IPS-18a (cell line): ENCODE results near the gene PCNX4.

Experiments used
- H3K27ac ChIP-seq: one replicate; pipeline ENCODE4 v1.5.1; 2013; ENCODE audit warnings: low read length
- H3K27me3 ChIP-seq: one replicate; pipeline ENCODE4 v1.6.1; 2013; ENCODE audit warnings: mild to moderate bottlenecking, low read length; ENCODE audit not compliant: control insufficient read depth, insufficient read depth
- H3K36me3 ChIP-seq: one replicate; pipeline ENCODE4 v1.6.1; 2013; ENCODE audit warnings: low read depth, low read length; ENCODE audit not compliant: control insufficient read depth
- H3K4me1 ChIP-seq: one replicate; pipeline ENCODE4 v1.6.1; 2013; ENCODE audit warnings: low read depth, low read length; ENCODE audit not compliant: control insufficient read depth
- H3K4me3 ChIP-seq: one replicate; pipeline ENCODE4 v1.5.1; 2013; ENCODE audit warnings: low read length
- H3K9ac ChIP-seq: one replicate; pipeline ENCODE4 v1.6.1; 2013; ENCODE audit warnings: mild to moderate bottlenecking, low read length, moderate library complexity
- H3K9me3 ChIP-seq: one replicate; pipeline ENCODE4 v1.6.1; 2013; ENCODE audit warnings: low read depth, low read length; ENCODE audit not compliant: control insufficient read depth

PCNX4 gene

DNA sequence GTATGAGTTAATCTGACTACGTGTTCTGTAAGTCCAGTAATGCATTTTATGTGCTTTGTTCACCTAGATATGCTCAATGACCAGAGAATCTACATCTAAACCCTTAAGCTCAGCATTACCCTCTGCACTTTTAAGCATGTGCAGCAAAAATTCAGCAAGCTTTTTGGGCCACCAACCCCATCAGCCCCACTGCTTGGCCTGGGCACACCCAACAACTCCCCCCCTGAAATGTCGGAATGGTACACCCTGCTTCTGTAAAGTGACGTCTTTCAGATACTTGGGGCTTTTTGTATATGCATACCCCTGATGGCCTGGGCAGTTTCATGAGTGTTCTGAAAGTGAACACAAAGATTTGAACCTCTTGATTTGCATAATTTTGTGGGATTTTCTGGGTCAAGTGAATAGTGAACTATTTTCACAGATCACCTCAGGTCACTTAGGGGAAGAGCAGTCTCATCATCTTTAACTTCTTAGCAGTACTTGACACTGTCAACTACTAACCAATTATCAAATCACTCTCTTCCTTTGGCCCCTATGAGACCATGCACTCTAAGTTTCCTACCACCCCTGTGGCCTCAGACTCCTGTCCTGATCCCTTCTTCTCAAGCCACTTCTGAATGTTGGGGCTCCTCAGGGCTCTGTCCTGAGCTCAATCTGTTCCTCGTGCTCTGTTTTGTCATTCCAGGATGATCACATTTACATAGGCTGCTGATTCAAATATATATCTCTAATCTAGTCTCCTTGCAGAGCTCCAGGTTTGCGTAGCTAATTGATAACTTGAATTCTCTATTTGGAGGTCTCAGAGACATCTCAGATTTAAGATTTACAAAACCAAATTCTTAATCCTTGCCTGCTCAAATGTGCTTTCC lies 121.0 kb downstream of the PCNX4 start:
- Histone ChIP-seq H3K4me3 (no peak overlapping the region), H3K27ac (no peak overlapping the region), H3K4me1 (peaks cover 8% of the 10 kb centered on the region), H3K36me3 (no peaks in the 10 kb centered on the region), H3K9me3 (no peaks in the 10 kb centered on the region), H3K9ac (no peak overlapping the region), H3K27me3 (no peaks in the 10 kb centered on the region)

DNA sequence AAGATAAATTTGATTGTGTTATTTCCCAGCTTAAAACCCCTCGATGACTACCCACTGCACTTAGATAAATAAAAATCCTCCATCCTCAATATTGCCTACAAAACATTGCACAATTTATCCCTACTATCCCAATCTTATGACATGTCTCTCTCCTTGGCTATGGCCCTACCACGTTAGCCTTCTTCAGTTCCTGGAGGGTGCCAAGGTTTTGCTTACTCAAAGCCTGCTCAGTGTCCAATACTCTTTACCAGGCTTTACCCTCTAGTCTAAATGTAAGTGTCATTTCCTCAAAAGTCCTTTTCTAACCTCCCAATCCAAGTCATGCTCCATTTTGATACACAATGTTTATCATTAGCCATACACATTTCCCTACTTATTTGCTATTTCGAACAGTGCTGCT lies 122.3 kb downstream of the PCNX4 start:
- Histone ChIP-seq H3K27ac (no peak overlapping the region), H3K36me3 (no peaks in the 10 kb centered on the region), H3K9ac (no peak overlapping the region), H3K4me3 (no peak overlapping the region), H3K4me1 (peaks cover 8% of the 10 kb centered on the region), H3K9me3 (no peaks in the 10 kb centered on the region), H3K27me3 (no peaks in the 10 kb centered on the region)

DNA sequence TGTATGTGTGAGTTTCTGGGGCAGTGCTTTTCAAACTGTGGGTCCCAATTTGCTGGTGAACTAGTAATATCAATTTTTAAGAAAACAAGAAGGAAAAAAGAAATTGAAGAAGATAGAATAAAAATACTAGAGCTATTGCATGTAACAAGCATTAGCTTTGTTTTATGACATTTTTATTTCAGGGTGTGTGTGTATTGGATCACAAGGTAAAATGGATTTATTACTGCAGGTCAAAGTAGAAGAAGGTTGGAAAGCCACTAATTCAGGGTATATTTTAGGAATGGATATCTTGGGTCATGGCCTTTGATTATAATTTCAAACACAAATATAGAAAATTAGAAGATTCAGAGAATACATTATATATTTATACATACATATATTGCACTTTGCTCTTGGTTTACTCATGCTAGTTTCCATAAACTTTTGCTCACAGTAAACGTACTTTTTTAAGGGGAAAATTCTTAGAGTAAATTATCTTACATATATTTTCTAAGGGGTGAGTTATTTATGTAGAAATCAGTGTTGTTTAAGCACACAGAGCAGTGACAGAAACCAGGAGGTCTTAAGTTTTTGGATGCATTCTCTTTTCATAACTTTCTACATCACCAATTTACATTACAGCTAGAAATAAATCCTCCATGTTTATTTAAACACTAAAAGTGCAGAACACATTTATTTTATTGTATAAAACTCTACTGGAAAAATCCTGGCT lies 122.8 kb downstream of the PCNX4 start:
- H3K27ac ChIP-seq: no peak overlapping the region
- no peaks in the 10 kb centered on the region for H3K36me3 ChIP-seq
- H3K9ac ChIP-seq: no peak overlapping the region
- peaks cover 8% of the 10 kb centered on the region for H3K4me1 ChIP-seq
- H3K9me3 ChIP-seq: no peaks in the 10 kb centered on the region
- H3K27me3 ChIP-seq: no peaks in the 10 kb centered on the region
- H3K4me3 ChIP-seq: no peak overlapping the region

DNA sequence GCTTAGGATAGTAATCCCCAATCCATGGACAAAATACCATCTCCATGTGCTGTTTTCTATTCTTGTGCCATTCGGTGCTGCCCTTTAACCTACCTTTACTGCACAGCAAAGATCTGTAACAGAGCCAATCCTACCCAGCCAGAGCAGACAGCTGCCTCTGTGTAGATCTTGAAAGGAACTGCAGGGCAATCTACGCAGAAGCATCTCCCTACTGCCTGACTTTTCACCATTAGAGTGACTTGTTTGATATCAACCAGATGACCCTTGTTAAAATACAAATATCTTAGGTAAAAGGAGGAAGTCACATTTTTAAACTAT lies 123.4 kb downstream of the PCNX4 start:
- H3K27ac ChIP-seq: no peak overlapping the region
- no peak overlapping the region for H3K9ac ChIP-seq

DNA sequence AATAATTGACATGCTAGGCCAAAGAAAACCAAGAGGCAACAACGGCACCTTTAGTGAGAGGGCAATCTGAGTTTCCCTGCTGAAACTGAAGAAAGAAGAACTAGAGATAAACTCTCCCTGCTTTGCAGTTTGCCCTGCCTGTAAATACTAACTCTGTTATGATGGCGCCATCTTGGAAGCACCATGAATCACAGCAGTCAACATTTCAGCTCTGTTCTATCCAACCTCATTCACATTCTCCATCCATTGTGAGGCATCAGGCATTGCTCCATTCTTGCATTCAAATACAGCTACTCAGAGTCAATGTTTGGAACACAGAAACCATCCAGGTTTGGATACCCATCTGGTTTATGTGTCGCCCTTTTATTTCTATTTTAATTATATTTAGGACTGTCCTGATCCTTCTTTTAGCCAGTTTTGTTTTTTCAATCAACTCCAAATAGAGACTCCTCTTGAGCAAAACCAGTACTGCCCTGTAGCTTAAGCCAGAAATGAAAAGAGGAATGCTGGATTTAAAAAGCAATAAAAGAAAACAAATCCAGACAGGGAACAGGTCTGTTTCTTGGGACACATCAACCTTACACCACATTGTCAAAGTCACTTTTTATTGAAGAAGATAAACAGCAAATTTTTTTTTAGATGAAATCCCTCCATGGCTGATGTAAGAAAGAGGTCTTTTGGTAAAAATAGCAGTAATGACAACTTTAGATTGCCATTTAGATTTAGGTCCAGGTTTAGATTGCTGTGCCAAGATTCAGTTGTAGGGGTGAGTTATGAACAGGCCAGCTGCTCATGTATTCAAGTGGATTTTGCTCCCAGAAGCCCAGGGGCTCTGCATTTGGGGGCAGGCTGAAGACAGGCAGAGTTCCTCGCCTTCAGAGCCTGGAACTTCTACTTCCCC lies 124.0 kb downstream of the PCNX4 start:
- no peak overlapping the region for H3K9ac ChIP-seq
- H3K4me3 ChIP-seq: no peak overlapping the region
- H3K4me1 ChIP-seq: peaks cover 8% of the 10 kb centered on the region
- no peak overlapping the region for H3K27ac ChIP-seq
- H3K36me3 ChIP-seq: no peaks in the 10 kb centered on the region
- no peaks in the 10 kb centered on the region for H3K9me3 ChIP-seq
- H3K27me3 ChIP-seq: no peaks in the 10 kb centered on the region

More for the DNA sequence above, 123.4 kb downstream of the PCNX4 start:
- H3K36me3 ChIP-seq: no peaks in the 10 kb centered on the region
- peaks cover 8% of the 10 kb centered on the region for H3K4me1 ChIP-seq
- no peaks in the 10 kb centered on the region for H3K9me3 ChIP-seq
- H3K27me3 ChIP-seq: no peaks in the 10 kb centered on the region
- H3K4me3 ChIP-seq: no peak overlapping the region

DNA sequence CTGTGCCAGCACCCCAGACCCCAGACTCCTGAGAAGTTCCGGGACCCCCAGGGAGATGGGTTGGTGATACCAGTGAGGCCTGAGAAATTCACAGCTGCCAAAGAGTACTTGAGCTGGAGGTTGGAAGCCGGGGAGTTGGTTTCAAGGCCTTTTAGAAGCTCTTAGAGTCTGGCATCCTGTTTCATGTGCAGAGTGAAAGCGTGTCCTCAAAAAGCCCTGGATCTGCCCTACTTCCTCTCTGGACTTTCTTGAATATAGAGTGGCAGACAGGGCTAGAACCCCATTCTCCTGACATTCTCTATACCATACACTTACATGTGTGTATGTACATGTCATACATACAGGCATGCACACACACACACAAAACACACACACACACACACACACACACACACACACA lies 126.0 kb downstream of the PCNX4 start:
- Histone ChIP-seq H3K27ac (no peak overlapping the region), H3K4me1 (no peaks in the 10 kb centered on the region), H3K9me3 (no peaks in the 10 kb centered on the region), H3K27me3 (no peaks in the 10 kb centered on the region), H3K9ac (no peak overlapping the region), H3K36me3 (no peaks in the 10 kb centered on the region), H3K4me3 (no peak overlapping the region)
